SK-N-SH treated with all-trans-retinoic acid at 6 μM for 48 hours (cell line): ENCODE data around the gene TNS3.

Experiments used
- ATAC-seq: fragments of 200-7000 bp; cut with Tn5 transposase; 3 replicates; pipeline ENCODE4 v1.9.1; 2020; ENCODE audit warnings: mild to moderate bottlenecking, moderate library complexity
- ARNTL ChIP-seq: fragments of 450-650 bp; formaldehyde crosslinking; IDR thresholded peaks from 2 replicates; pipeline ENCODE4 v1.5.0; 2020; ENCODE audit warnings: low read depth, mild to moderate bottlenecking, moderate library complexity, borderline replicate concordance
- BACH2 ChIP-seq: fragments of 250-450 bp; sonication (Bioruptor Pico); IDR thresholded peaks from 2 replicates; pipeline ENCODE4 v1.9.0; 2021; ENCODE audit warnings: mild to moderate bottlenecking, borderline replicate concordance
- CREB5 ChIP-seq: fragments of 250-450 bp; sonication (Bioruptor Pico); IDR thresholded peaks from 2 replicates; pipeline ENCODE4 v1.5.1; 2020; ENCODE audit warnings: low read depth, mild to moderate bottlenecking, moderate library complexity
- CSDC2 ChIP-seq: fragments of 250-450 bp; sonication (Bioruptor Pico); IDR thresholded peaks from 2 replicates; pipeline ENCODE4 v1.5.0; 2020; ENCODE audit warnings: mild to moderate bottlenecking, moderate library complexity
- CSRNP3 ChIP-seq: fragments of 250-450 bp; sonication (Bioruptor Pico); IDR thresholded peaks from 2 replicates; pipeline ENCODE4 v1.5.1; 2021; ENCODE audit warnings: mild to moderate bottlenecking, moderate library complexity
- ESRRG ChIP-seq: fragments of 250-450 bp; sonication (Bioruptor Pico); IDR thresholded peaks from 2 replicates; pipeline ENCODE4 v1.6.1; 2021; ENCODE audit warnings: mild to moderate bottlenecking
- GLIS3 ChIP-seq: fragments of 250-450 bp; sonication (Bioruptor Pico); IDR thresholded peaks from 2 replicates; pipeline ENCODE4 v1.5.0; 2020; ENCODE audit warnings: mild to moderate bottlenecking, moderate library complexity
- ISL1 ChIP-seq: fragments of 250-450 bp; sonication (Bioruptor Pico); IDR thresholded peaks from 2 replicates; pipeline ENCODE4 v2.1.2; 2022; ENCODE audit warnings: mild to moderate bottlenecking, moderate library complexity
- OSR1 ChIP-seq: fragments of 250-450 bp; sonication (Bioruptor Pico); IDR thresholded peaks from 2 replicates; pipeline ENCODE4 v1.8.0; 2022; ENCODE audit warnings: moderate library complexity, mild to moderate bottlenecking, inconsistent platforms
- PATZ1 ChIP-seq: fragments of 250-450 bp; sonication (Bioruptor Pico); IDR thresholded peaks from 2 replicates; pipeline ENCODE4 v1.8.0; 2020; ENCODE audit warnings: mild to moderate bottlenecking, moderate library complexity, borderline replicate concordance
- POU6F1 ChIP-seq: fragments of 250-450 bp; sonication (Bioruptor Pico); IDR thresholded peaks from 2 replicates; pipeline ENCODE4 v1.8.0; 2021; ENCODE audit warnings: low read depth, mild to moderate bottlenecking, moderate library complexity, borderline replicate concordance
- PPARA ChIP-seq: fragments of 250-450 bp; sonication (Bioruptor Pico); IDR thresholded peaks from 2 replicates; pipeline ENCODE4 v1.5.0; 2020; ENCODE audit warnings: mild to moderate bottlenecking, borderline replicate concordance
- TCF4 ChIP-seq: fragments of 250-450 bp; sonication (Bioruptor Pico); IDR thresholded peaks from 2 replicates; pipeline ENCODE4 v1.8.0; 2021; ENCODE audit warnings: mild to moderate bottlenecking, moderate library complexity, borderline replicate concordance
- TOX ChIP-seq: fragments of 250-450 bp; sonication (Bioruptor Pico); IDR thresholded peaks from 2 replicates; pipeline ENCODE4 v1.8.0; 2021; ENCODE audit warnings: mild to moderate bottlenecking, moderate library complexity, borderline replicate concordance
- ZC3H10 ChIP-seq: fragments of 250-450 bp; sonication (Bioruptor Pico); IDR thresholded peaks from 2 replicates; pipeline ENCODE4 v1.5.1; 2021; ENCODE audit warnings: mild to moderate bottlenecking, moderate library complexity
- ZFP3 ChIP-seq: fragments of 250-450 bp; sonication (Bioruptor Pico); IDR thresholded peaks from 2 replicates; pipeline ENCODE4 v1.5.0; 2020; ENCODE audit warnings: mild to moderate bottlenecking, moderate library complexity
- ZFP30 ChIP-seq: fragments of 450-650 bp; formaldehyde crosslinking; IDR thresholded peaks from 2 replicates; pipeline ENCODE4 v1.5.0; 2022; ENCODE audit warnings: mild to moderate bottlenecking, moderate library complexity
- ZNF565 ChIP-seq: fragments of 450-650 bp; formaldehyde crosslinking; conservative IDR thresholded peaks from 2 replicates; pipeline ENCODE4 v1.5.0; 2020; ENCODE audit warnings: low read depth, mild to moderate bottlenecking, moderate library complexity
- ZNF70 ChIP-seq: fragments of 450-650 bp; formaldehyde crosslinking; IDR thresholded peaks from 2 replicates; pipeline ENCODE4 v1.5.0; 2020; ENCODE audit warnings: mild to moderate bottlenecking, moderate library complexity
- ZNF8 ChIP-seq: fragments of 450-650 bp; formaldehyde crosslinking; IDR thresholded peaks from 2 replicates; pipeline ENCODE4 v1.5.0; 2020; ENCODE audit warnings: mild to moderate bottlenecking, moderate library complexity

TNS3 gene

GRCh38 chr7:47301105-47301477 lies 280.8 kb downstream of the TNS3 start:
- TF ChIP-seq ZNF565 (CRISPR knock-in tag) = no peak
- TF ChIP-seq TOX (CRISPR knock-in tag) = no peak
- TF ChIP-seq CSRNP3 (CRISPR knock-in tag) = no peak
- TF ChIP-seq ZFP3 (CRISPR knock-in tag) = no peak
- TF ChIP-seq ZFP30 (CRISPR knock-in tag) = no peak
- TF ChIP-seq TCF4 (CRISPR knock-in tag) = no peak
- no peak for TF ChIP-seq ESRRG (CRISPR knock-in tag)
- no peak for TF ChIP-seq CSDC2 (CRISPR knock-in tag)
- TF ChIP-seq POU6F1 (CRISPR knock-in tag) = no peak

GRCh38 chr7:47300472-47301104 lies 281.3 kb downstream of the TNS3 start:
- ATAC-seq = no peak; the same call in 2 of the 3 replicates
- TF ChIP-seq OSR1 = no peak
- TF ChIP-seq TOX (CRISPR knock-in tag) = no peak
- no peak for TF ChIP-seq ZNF8
- no peak for TF ChIP-seq ZFP3 (CRISPR knock-in tag)
- TF ChIP-seq CREB5 (CRISPR knock-in tag) = no peak
- no peak for TF ChIP-seq CSRNP3 (CRISPR knock-in tag)
- TF ChIP-seq ZC3H10 (CRISPR knock-in tag) = no peak
- TF ChIP-seq ZNF565 (CRISPR knock-in tag) = no peak
- TF ChIP-seq, all 23 proteins: peak for 0

More at GRCh38 chr7:47301105-47301477, 280.8 kb downstream of the TNS3 start:
- ATAC-seq = no peak; the same call in 2 of the 3 replicates

GRCh38 chr7:47299496-47299895 lies 282.4 kb downstream of the TNS3 start:
- TF ChIP-seq ZNF70 (CRISPR knock-in tag) (no peak), GLIS3 (CRISPR knock-in tag) (no peak), CREB5 (CRISPR knock-in tag) (no peak), TCF4 (CRISPR knock-in tag) (no peak), ISL1 (CRISPR knock-in tag) (no peak), ZFP30 (CRISPR knock-in tag) (no peak), CSDC2 (CRISPR knock-in tag) (no peak), ZC3H10 (CRISPR knock-in tag) (no peak)
- no peak for ATAC-seq

- ATAC-seq = no peak
- TF ChIP-seq ISL1 (CRISPR knock-in tag) = no peak
- TF ChIP-seq CSDC2 (CRISPR knock-in tag) = no peak
- no peak for TF ChIP-seq OSR1
- no peak for TF ChIP-seq CREB5 (CRISPR knock-in tag)
- no peak for TF ChIP-seq ZNF565 (CRISPR knock-in tag)
- TF ChIP-seq ARNTL (CRISPR knock-in tag) = no peak
- TF ChIP-seq POU6F1 (CRISPR knock-in tag) = no peak
- TF ChIP-seq ZNF70 (CRISPR knock-in tag) = no peak
- no peak for TF ChIP-seq PATZ1 (CRISPR knock-in tag)
- TF ChIP-seq BACH2 (CRISPR knock-in tag) = no peak
- no peak for TF ChIP-seq ZC3H10 (CRISPR knock-in tag)
- TF ChIP-seq PPARA (CRISPR knock-in tag) = no peak
- TF ChIP-seq GLIS3 (CRISPR knock-in tag) = no peak
Measured at GRCh38 chr7:47298636-47299035, 283.3 kb downstream of the TNS3 start.
